Activated gamma-delta T cell treated with anti-CD3 and anti-CD28 coated beads, Interleukin-2, amount 50 U/mL, for 16 hours (primary cell): ENCODE data around the gene NPAS4.
A peak's percentile ranks its signal among the peaks of the same experiment; 100 is the strongest.
"Not testable (repeated sequence)": the region's sequence is repeated elsewhere in the genome, so short reads cannot be mapped to it uniquely, and the experiment has no call there.

Experiments
- DNase-seq: peaks from one replicate; pipeline ENCODE4 v3.0.0-alpha.2; 2020; ENCODE audit warnings: low read depth

The NPAS4 gene

GRCh38 chr11:66457826-66458225, 37.0 kb downstream of the NPAS4 start:
- no peak for DNase-seq

- DNase-seq: no peak
Observed at GRCh38 chr11:66459138-66459778, 38.4 kb downstream of the NPAS4 start.

DNA sequence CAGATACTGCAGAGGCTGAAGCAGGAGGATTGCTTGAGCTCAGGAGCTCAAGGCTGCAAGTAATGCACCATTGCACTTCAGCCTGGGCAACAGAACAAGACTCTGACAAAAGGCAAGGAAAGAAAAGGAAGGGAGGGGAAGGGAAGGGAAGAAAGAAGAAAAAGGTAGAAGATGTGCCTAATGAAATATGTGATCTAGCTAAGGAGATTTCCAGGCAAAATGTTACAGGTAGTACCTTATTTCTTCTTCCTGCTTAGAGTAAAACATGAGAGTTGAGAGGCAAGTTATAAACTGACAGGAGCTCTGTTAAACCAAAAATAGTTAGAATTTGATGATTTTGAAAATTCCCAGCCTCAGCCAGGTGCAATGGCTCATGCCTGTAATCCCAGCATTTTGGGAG, 41.2 kb downstream of the NPAS4 start:
- no peak for DNase-seq

DNA sequence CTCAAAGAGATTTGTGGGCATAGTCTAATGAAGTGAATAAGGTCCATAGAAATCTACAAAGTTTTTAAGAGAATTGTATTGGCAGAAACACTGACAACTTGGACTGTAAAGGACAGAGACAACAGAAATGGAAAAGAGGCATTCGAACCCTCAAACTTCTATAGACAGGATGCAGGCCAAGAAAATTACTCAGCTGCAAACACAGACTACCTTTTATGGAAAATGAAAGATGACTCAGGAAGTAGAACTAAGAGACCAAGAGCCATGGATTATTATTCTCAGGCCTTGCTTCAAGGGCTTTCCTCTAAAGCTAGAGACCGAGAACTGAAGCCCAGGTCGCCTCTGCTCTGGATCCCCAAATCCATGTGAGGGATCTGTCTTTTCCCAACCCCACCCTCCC, 42.1 kb downstream of the NPAS4 start:
- no peak for DNase-seq

- DNase-seq: not testable (repeated sequence)
Observed at GRCh38 chr11:66464116-66464515, 43.3 kb downstream of the NPAS4 start.

- DNase-seq: no peak
Observed at GRCh38 chr11:66464916-66465315, 44.1 kb downstream of the NPAS4 start.

- DNase-seq: no peak
Observed at GRCh38 chr11:66465373-66466224, 44.8 kb downstream of the NPAS4 start.

DNA sequence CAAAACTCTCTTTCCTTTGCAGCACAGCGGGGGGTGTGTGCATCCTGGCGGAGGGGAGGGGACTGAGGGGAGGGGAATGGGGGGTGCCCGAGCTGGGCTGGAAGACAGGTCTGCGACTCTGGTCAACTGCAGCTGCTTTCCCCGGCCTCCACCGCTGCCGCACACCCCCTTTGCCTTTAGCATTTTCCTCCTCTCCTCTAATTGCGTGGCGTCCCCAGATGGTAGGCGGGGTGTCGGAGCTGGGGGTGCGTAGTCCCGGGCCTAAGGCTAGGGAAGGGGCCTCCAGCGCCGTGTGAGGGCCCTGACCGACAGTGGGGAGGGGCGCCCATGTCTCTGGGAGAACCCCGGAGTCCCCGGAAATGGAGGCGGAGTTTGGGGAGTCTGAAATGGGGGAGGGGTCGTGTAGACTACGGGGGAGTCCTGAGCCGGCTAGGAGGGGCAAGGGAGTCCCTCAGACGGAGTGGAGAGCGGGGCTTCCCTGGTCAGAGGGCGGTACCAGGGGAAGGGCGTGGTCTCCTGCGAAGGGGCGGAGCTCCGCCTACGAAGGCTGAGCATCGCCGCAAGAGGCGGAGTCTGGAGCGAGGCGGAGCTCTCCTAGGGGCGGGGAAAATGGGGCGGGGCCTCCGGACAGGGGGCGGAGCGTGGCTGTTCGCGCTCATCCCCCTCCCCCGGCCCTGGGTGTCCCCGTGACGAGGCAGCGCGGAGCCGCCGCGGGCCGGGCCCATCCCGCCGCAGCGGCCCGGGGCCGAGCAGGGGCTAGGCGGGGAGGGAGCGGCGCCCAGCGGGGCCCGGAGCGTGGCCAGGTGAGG, 45.6 kb downstream of the NPAS4 start, which contains the start of gene PELI3:
PELI3 (plus strand) TSS at position 681 of the 809 bp plus-strand sequence. CDS start 1,224 bp downstream, outside the sequence.
- peak; percentile 88 for DNase-seq

- DNase-seq: no peak
Observed at GRCh38 chr11:66467034-66467659, 46.3 kb downstream of the NPAS4 start.

- DNase-seq: no peak
Observed at GRCh38 chr11:66467756-66468155, 46.9 kb downstream of the NPAS4 start.

GRCh38 chr11:66468691-66469090, 47.9 kb downstream of the NPAS4 start:
- no peak for DNase-seq

DNA sequence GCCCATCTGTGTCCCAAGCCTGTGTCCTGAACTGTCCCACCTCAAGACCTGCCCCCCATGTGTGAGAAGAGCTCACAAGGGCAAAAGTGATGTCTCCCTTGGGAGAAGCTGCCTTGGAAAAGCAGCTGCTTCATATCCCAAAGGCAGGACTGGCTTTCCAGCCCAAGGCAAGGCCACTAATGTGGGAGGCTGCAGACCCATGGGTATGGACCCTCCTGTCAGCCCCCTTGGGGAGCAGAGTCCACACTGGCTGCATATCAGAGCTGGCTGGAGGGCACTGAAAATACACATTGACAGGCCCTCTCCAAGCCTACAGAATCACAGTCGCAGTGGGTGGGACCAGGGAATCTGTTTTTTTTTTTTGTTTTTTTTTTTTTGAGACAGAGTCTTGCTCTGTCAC, 48.6 kb downstream of the NPAS4 start:
- no peak for DNase-seq

DNA sequence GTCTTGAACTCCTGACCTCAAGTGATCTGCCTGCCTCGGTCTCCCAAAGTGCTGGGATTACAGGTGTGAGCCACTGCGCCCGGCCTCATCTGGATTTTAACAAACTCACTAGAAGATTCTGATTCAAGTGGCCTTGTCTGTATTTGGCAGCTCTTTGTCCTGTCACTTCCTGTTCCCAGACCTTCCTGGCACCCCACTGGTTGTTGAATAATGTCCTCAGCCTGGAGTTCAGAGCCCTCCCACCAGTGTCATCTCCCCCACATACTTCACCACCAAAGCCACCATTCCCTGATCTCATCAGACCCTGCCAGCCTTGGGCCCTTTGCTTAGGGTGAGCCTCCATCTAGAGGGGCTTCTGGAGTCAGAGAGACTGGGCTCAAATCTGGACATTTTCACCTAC, 49.2 kb downstream of the NPAS4 start:
- DNase-seq: no peak

GRCh38 chr11:66471142-66471541, 50.3 kb downstream of the NPAS4 start:
- DNase-seq: no peak

DNA sequence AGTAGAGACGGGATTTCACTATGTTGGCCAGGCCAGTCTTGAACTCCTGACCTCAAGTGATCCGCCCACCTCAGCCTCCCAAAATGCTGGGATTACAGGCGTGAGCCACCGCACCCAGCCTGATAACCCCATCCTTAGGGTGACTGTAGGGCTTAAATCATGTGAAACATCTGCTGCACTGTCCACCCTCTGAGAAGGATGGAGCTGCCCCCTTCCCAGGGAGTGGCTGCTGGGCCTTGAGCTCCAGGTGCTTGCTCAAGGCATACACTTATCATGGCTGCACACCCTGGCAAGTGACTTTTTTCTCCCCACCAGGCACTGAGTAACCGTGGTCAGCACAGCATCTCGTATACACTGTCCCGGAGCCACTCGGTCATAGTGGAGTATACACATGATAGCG, 51.2 kb downstream of the NPAS4 start:
- DNase-seq: no peak

GRCh38 chr11:66473167-66473566, 52.3 kb downstream of the NPAS4 start:
- DNase-seq: no peak

DNA sequence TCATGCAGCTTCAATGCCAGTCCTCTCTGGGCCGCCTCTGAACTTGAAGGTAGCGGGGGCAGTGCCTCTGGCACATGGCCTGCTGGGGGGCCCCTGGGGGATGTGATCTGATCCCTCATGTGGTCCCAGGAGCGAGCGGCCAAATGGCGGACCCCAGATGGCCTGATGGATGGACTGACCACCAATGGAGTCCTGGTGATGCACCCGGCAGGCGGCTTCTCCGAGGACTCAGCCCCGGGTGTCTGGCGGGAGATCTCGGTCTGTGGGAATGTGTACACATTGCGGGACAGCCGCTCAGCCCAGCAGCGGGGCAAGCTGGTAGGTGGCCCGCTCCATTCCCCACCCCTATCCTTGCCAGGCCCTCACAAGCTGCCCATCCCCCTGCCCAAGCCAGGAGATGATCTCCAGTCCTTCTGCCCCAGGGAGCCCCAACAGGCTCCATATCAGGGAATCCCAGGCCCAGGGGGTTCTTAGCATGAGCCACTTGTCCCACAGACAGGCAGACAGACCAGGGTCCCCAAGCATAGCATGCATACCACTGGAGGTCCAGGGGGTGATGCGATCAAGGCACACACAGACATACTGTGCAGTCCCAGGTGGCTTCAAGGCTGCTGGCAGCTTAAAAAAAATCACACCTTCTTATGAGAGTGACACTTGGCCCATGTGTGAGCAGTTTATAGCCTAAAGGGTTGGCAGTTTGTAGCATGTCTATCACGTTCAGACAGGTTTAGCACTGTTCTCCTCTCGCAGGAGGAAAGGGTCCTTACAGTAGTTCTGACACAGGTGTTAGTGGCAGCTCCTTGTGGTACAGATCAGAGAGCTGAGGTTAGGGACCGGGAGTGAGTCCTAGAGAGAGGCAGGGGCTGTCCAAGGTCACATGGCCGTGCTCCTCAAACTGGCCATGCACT, 53.0 kb downstream of the NPAS4 start:
- no peak for DNase-seq

- no peak for DNase-seq
Observed at GRCh38 chr11:66475349-66476172, 54.7 kb downstream of the NPAS4 start.
